HG03469 (cell line): ENCODE results near the gene RFX3.
A peak's percentile ranks its signal among the peaks of the same experiment; 100 is the strongest.

Experiments used
- ATAC-seq: cut with Tn5 transposase; IDR thresholded peaks from one replicate; pipeline ENCODE4 v1.9.1; 2021; ENCODE audit warnings: mild to moderate bottlenecking, moderate library complexity, moderate number of reproducible peaks; ENCODE audit not compliant: unreplicated experiment

The RFX3 gene

GRCh38 chr9:3478549-3478953, 47.2 kb downstream of the RFX3 start:
- peak; percentile 37 for ATAC-seq

- ATAC-seq: no peak
Measured at GRCh38 chr9:3477236-3477834, 48.5 kb downstream of the RFX3 start.

DNA sequence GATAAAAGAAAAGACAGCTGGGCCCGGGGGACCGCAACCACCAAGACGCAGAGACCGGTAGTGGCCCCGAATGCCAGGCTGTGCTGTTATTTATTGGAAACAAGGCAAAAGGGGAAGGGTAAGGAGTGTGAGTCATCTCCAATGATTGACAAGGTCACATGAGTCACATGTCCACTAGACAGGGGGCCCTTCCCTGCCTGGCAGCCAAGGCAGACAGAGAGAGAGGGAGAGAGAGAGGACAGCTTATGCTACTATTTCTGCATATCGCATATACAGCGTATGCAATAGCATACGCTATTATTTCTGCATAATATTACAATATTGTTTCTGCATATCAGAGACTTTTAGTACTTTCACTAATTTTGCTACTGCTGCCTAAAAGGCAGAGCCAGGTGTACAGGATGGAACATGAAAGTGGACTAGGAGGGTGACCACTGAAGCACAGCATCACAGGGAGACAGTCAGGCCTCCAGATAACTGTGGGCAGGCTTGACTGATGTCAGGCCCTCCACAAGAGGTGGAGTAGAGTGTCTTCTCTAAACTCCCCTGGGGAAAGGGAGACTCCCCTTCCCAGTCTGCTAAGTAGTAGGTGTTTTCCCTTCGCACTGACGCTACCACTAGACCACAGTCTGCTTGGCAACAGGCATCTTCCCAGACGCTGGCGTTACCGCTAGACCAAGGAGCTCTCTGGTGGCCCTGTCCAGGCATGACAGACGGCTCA, 50.3 kb downstream of the RFX3 start:
- no peak for ATAC-seq

DNA sequence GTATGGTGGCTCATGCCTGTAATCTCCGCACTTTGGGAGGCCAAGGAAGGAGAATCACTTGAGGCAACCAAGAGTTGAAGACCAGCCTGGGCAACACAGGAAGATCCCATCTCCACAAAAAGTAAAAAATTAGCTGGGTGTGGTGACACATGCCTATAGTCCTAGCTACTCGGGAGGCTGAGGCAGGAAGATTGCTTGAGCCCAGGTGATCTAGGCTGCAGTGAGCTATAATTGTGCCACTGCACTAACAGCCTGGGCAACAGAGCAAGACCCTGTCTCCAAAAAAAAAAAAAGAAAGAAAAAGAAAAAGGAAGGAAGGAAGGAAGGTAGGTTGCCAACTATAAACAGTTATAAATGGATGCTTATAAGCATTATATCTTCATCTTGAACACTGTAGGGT, 51.0 kb downstream of the RFX3 start:
- no peak for ATAC-seq

- ATAC-seq: peak; percentile 32
Measured at GRCh38 chr9:3473405-3473804, 52.4 kb downstream of the RFX3 start.

DNA sequence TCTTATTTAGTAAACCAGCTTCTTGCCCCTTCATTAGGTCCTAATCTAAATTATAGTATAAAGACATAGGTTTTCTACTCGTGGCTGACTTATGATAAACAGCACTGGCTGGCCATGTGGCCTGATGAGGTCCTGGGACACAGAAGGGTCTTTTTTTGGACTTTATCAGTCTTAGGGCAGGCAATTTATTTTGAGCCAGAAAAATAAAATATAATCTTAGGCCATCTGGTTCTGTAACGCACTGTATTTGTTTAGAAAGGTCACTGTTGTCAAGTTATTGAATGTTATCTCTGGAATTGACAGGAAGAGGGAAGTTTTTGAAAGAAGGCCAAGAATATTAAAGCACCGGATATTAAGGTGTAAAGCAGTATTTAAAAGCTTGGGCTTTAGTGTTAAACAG, 53.9 kb downstream of the RFX3 start:
- no peak for ATAC-seq

- no peak for ATAC-seq
Measured at GRCh38 chr9:3468421-3469205, 57.2 kb downstream of the RFX3 start.

DNA sequence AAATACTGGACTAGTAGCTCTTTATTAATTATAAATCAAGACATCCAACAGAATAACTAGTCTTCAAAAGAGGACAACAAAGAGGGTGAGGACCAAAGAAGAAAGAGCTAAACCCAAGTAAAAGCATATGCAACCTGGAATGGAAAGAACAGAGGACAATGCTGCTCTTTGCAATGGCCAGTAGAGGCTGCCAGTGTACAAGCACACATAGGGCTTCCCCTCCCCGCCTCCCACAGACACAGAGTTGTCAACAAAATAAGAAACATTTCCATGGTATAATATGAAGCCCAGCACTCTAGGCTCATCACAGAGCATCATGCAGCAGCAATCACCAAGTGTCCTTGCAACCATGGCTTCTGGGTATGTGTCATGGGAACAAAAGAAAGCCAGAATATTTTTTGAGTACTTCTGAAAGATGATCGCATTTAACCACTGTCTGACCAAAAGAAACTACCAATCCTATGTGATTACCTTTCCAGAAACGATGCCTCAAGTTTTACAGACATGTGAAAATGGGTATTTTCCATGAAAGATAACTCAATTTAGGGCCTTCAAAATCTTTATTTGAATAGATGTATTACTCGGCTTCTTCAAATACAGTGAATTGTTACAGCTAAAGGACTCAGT, 58.1 kb downstream of the RFX3 start:
- ATAC-seq: peak; percentile 91

GRCh38 chr9:3464033-3464638, 61.7 kb downstream of the RFX3 start:
- ATAC-seq: no peak

DNA sequence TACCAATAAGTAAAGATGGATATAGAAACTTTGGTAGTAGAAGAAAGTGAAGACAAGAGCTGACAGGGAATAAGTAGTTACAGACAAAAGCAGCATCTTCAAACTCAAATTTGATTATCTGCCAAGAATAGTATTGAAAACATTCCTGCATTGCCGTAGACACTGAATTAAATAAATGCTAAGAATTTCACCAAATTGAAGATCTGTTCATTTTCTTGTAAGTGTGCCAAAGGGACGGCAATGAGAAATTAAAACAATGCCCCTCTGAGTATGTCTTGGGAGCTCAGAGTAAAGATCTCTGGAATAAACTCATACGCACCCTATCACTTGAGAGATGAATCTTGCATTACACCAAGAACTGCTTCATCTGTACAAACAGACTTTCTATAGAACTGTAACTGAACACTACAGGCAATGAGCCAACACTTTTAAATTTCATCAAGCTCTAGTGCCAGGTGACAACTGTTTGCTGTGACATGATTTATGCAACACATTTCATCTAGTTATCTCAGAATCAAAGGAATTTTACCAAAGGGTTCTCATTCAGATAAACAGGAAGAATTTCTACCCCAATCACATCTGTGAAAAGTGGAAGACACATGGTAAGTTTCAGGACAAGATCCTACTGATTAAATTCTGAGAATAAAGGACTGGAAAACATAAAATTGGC, 66.9 kb downstream of the RFX3 start:
- no peak for ATAC-seq

DNA sequence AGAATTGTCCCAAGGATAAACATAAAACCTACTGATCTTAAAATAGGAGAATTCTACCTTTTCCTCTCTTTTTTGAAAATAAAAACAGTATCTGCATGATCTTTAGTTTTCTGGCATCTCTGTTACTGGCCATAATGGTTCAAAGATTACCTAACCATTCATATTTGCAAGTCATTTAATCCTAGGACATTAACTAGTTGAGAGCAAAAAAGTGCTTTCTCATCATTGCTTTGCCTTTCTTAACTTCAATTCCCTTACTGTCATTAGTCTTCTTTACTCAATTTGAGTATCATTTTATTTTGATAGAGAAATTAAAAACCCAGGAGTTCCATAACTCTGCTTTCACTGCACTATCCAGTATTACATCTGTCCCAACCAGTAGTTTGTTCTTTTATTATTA, 68.6 kb downstream of the RFX3 start:
- no peak for ATAC-seq

DNA sequence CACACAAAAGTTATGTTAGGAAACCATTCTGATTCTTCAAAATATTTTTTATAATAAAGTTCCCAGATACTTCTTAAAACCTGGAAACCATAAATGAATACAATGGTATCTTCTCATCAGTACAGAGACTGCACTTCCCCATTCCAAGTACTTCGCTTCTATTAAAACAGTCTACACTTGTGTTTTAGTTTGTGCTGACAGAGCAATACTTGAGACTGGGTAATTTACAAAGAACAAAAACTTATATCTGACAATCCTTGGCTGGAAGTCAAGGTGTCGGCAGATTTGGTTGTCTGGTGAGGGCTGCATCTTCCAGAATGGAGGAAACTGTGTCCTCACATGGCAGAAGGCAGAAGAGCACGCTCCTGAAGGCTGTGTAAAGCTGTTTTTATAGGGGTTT, 70.1 kb downstream of the RFX3 start:
- no peak for ATAC-seq

DNA sequence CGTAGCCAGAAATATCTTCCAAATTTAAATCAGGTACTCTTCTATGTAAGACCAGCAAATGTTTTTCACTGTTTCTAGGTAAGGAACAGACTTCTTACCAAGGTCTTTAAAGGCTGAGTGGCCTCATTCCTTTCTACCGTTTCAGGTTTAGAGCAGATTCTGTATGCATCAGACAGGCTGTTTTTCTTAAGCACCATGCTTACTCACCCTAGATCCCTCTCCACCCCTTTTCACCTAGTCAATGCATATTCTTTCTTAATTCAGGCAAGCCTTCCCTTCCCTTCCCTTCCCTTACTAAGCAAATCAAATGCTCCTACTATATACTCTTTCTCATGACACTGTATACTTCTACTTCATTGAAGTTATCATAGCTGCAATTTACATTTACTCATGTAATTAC, 70.7 kb downstream of the RFX3 start:
- ATAC-seq: no peak

DNA sequence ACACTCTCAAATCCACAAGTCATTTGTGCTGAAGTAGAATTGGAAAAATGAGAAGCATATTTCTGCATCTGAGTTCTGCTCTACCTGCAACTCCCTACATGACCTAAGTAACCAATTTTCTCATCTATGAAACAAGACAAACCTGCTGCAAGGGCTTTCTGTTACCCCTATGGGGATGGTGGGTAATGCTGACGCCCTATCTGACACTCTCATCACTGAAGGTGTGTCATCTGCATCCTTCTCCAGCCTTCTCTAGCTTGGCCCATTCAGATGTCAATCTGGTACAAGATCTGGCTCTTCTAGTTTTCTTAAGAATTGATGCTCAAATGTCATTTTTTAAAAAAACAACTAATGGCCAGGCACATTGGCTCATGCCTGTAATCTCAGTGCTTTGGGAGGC, 73.8 kb downstream of the RFX3 start:
- ATAC-seq: no peak

- ATAC-seq: no peak
Measured at GRCh38 chr9:3447788-3448187, 78.0 kb downstream of the RFX3 start.

- no peak for ATAC-seq
Measured at GRCh38 chr9:3447143-3447542, 78.7 kb downstream of the RFX3 start.

- no peak for ATAC-seq
Measured at GRCh38 chr9:3446313-3446712, 79.5 kb downstream of the RFX3 start.

- ATAC-seq: no peak
Measured at GRCh38 chr9:3444016-3444415, 81.8 kb downstream of the RFX3 start.

- peak; percentile 92 for ATAC-seq
Measured at GRCh38 chr9:3441197-3441816, 84.5 kb downstream of the RFX3 start.
